H9 (cell line): Measurements from ENCODE around the gene JADE2. TPM values are rescaled to one million over a fixed set of nuclear protein-coding genes. Genes with fewer than 3 reads are reported as not detected.

Experiments
- DNase-seq: peaks from one replicate; pipeline ENCODE4 v3.0.0-alpha.2; 2017
- H2AFZ ChIP-seq: one replicate; pipeline ENCODE4 v1.6.1; 2013; ENCODE audit warnings: mild to moderate bottlenecking, low read length, control low read depth, moderate library complexity
- H2AK5ac ChIP-seq: 2 replicates; pipeline ENCODE4 v1.6.1; 2013; ENCODE audit warnings: low read length, control low read depth, mixed read lengths; ENCODE audit not compliant: insufficient read length
- H2BK120ac ChIP-seq: one replicate; pipeline ENCODE4 v1.6.1; 2013; ENCODE audit warnings: low read depth, mild to moderate bottlenecking, low read length, control low read depth, inconsistent platforms; ENCODE audit not compliant: poor library complexity, severe bottlenecking
- H2BK12ac ChIP-seq: 2 replicates; pipeline ENCODE4 v1.6.1; 2013; ENCODE audit warnings: low read length, control low read depth, mixed read lengths, low read depth; ENCODE audit not compliant: insufficient read length
- H2BK15ac ChIP-seq: 2 replicates; pipeline ENCODE4 v1.6.1; 2013; ENCODE audit warnings: low read depth, low read length, control low read depth
- H2BK20ac ChIP-seq: one replicate; pipeline ENCODE4 v1.6.1; 2013; ENCODE audit warnings: low read depth, mild to moderate bottlenecking, low read length, control low read depth, inconsistent platforms; ENCODE audit not compliant: poor library complexity, severe bottlenecking
- H2BK5ac ChIP-seq: 2 replicates; pipeline ENCODE4 v1.6.1; 2013; ENCODE audit warnings: low read length, control low read depth, mixed read lengths; ENCODE audit not compliant: insufficient read length
- H3K14ac ChIP-seq: 2 replicates; pipeline ENCODE4 v1.6.1; 2013; ENCODE audit warnings: low read length, control low read depth; ENCODE audit not compliant: insufficient read depth
- H3K18ac ChIP-seq: 2 replicates; pipeline ENCODE4 v1.6.1; 2013; ENCODE audit warnings: low read depth, mild to moderate bottlenecking, mixed read lengths, low read length, control low read depth; ENCODE audit not compliant: insufficient read length
- H3K23ac ChIP-seq: 2 replicates; pipeline ENCODE4 v1.6.1; 2013; ENCODE audit warnings: low read length, control low read depth, mixed read lengths, low read depth; ENCODE audit not compliant: insufficient read length
- H3K23me2 ChIP-seq: 2 replicates; pipeline ENCODE4 v1.6.1; 2013; ENCODE audit warnings: low read depth, mild to moderate bottlenecking, mixed read lengths, low read length, control low read depth; ENCODE audit not compliant: insufficient read length, poor library complexity, severe bottlenecking
- H3K27ac ChIP-seq: 2 replicates; pipeline ENCODE4 v1.5.1; 2013; ENCODE audit warnings: low read length, control low read depth, mixed read lengths, low read depth; ENCODE audit not compliant: insufficient read length
- H3K27me3 ChIP-seq: 2 replicates; pipeline ENCODE4 v1.6.1; 2013; ENCODE audit warnings: low read length, control low read depth, inconsistent platforms; ENCODE audit not compliant: insufficient read depth
- H3K4ac ChIP-seq: 2 replicates; pipeline ENCODE4 v1.6.1; 2013; ENCODE audit warnings: low read depth, mild to moderate bottlenecking, control low read depth, inconsistent platforms, low read length, moderate library complexity
- H3K4me1 ChIP-seq: 2 replicates; pipeline ENCODE4 v1.6.1; 2013; ENCODE audit warnings: low read length, control low read depth, inconsistent platforms; ENCODE audit not compliant: insufficient read depth
- H3K4me2 ChIP-seq: 2 replicates; pipeline ENCODE4 v1.6.1; 2013; ENCODE audit warnings: low read length, control low read depth, mixed read lengths; ENCODE audit not compliant: insufficient read length, insufficient read depth
- H3K56ac ChIP-seq: 2 replicates; pipeline ENCODE4 v1.6.1; 2013; ENCODE audit warnings: low read depth, mild to moderate bottlenecking, mixed read lengths, low read length, control low read depth; ENCODE audit not compliant: insufficient read length
- H3K79me1 ChIP-seq: 2 replicates; pipeline ENCODE4 v1.6.1; 2013; ENCODE audit warnings: low read depth, mild to moderate bottlenecking, moderate library complexity, low read length, control low read depth, inconsistent platforms; ENCODE audit not compliant: insufficient read depth, poor library complexity, severe bottlenecking
- H3K79me2 ChIP-seq: 2 replicates; pipeline ENCODE4 v1.6.1; 2013; ENCODE audit warnings: low read length, control low read depth, inconsistent platforms; ENCODE audit not compliant: insufficient read depth
- H3K9ac ChIP-seq: 2 replicates; pipeline ENCODE4 v1.6.1; 2013; ENCODE audit warnings: low read length, control low read depth, mixed read lengths; ENCODE audit not compliant: insufficient read length; ENCODE audit errors: extremely low read depth
- H3K9me3 ChIP-seq: one replicate; pipeline ENCODE4 v1.6.1; 2013; ENCODE audit warnings: low read depth, low read length, inconsistent platforms; ENCODE audit not compliant: control insufficient read depth
- H3T11ph ChIP-seq: one replicate; pipeline ENCODE4 v1.6.1; 2013; ENCODE audit warnings: mild to moderate bottlenecking, low read length, control low read depth, inconsistent platforms
- H4K20me1 ChIP-seq: one replicate; pipeline ENCODE4 v1.6.1; 2013; ENCODE audit not compliant: control insufficient read depth, insufficient read length, insufficient read depth
- H4K5ac ChIP-seq: 2 replicates; pipeline ENCODE4 v1.6.1; 2013; ENCODE audit warnings: low read depth, mild to moderate bottlenecking, mixed read lengths, low read length, control low read depth; ENCODE audit not compliant: insufficient read length
- H4K8ac ChIP-seq: replicated peaks from 2 replicates; pipeline ENCODE4 v1.6.1; 2013; ENCODE audit warnings: low read length, control low read depth, mixed read lengths, low read depth; ENCODE audit not compliant: insufficient read length
- H4K91ac ChIP-seq: 2 replicates; pipeline ENCODE4 v1.6.1; 2013; ENCODE audit warnings: low read depth, mild to moderate bottlenecking, moderate library complexity, mixed read lengths, low read length, control low read depth; ENCODE audit not compliant: insufficient read length
- H3K27ac Mint-ChIP-seq, 3 experiments: 2 replicates in 2 of 3; 3 replicates in 1 of 3; pipeline ENCODE4 v1.8.0; 2020 to 2021; ENCODE audit warnings: mixed read lengths in 3 of 3, mild to moderate bottlenecking in 1 of 3, moderate library complexity in 1 of 3
- H3K27me3 Mint-ChIP-seq: 2 replicates; pipeline ENCODE4 v1.8.0; 2021; ENCODE audit warnings: low read depth, mild to moderate bottlenecking, moderate library complexity, mixed read lengths
- H3K36me3 Mint-ChIP-seq, 3 experiments: 2 replicates in 2 of 3; 3 replicates in 1 of 3; pipeline ENCODE4 v1.8.0; 2020 to 2021; ENCODE audit warnings: low read depth in 3 of 3, mixed read lengths in 3 of 3; ENCODE audit not compliant: insufficient read depth in 1 of 3
- H3K4me1 Mint-ChIP-seq, 2 experiments: 2 replicates each; pipeline ENCODE4 v1.8.0; 2020; ENCODE audit warnings: mixed read lengths in 2 of 2
- H3K4me3 Mint-ChIP-seq, 2 experiments: 2 replicates in 1 of 2; 3 replicates in 1 of 2; pipeline ENCODE4 v1.8.0; 2020 to 2021; ENCODE audit warnings: mild to moderate bottlenecking in 2 of 2, mixed read lengths in 2 of 2, moderate library complexity in 1 of 2
- H3K9me3 Mint-ChIP-seq, 2 experiments: 2 replicates in 1 of 2; 3 replicates in 1 of 2; pipeline ENCODE4 v1.8.0; 2020; ENCODE audit warnings: mild to moderate bottlenecking in 2 of 2, mixed read lengths in 2 of 2, moderate library complexity in 1 of 2
- WGBS: extraction: QIAGEN DNeasy Blood & Tissue Kit; methylation state at CpG from one replicate; pipeline ENCODE4 v1.1.7; 2013; ENCODE audit warnings: missing lambda C conversion rate, low lambda C conversion rate, mixed read lengths; ENCODE audit not compliant: insufficient read length; ENCODE audit errors: extremely low coverage; 5-methylcytosine and 5-hydroxymethylcytosine counted together
- total RNA-seq: library from RNA; stranded (reverse); gene quantifications from 2 replicates; pipeline ENCODE4 v1.2.1, GENCODE V29; 2021
- TF ChIP-seq, protein P1 (sequence below): fragments of 200-600 bp; sonication (generic); conservative IDR thresholded peaks from 3 replicates; pipeline ENCODE4 v1.8.0; 2021; ENCODE audit warnings: antibody characterized with exemption, mild to moderate bottlenecking

JADE2 gene
- total RNA-seq, 1 experiment from 2014 or later, result 99.7 TPM

DNA sequence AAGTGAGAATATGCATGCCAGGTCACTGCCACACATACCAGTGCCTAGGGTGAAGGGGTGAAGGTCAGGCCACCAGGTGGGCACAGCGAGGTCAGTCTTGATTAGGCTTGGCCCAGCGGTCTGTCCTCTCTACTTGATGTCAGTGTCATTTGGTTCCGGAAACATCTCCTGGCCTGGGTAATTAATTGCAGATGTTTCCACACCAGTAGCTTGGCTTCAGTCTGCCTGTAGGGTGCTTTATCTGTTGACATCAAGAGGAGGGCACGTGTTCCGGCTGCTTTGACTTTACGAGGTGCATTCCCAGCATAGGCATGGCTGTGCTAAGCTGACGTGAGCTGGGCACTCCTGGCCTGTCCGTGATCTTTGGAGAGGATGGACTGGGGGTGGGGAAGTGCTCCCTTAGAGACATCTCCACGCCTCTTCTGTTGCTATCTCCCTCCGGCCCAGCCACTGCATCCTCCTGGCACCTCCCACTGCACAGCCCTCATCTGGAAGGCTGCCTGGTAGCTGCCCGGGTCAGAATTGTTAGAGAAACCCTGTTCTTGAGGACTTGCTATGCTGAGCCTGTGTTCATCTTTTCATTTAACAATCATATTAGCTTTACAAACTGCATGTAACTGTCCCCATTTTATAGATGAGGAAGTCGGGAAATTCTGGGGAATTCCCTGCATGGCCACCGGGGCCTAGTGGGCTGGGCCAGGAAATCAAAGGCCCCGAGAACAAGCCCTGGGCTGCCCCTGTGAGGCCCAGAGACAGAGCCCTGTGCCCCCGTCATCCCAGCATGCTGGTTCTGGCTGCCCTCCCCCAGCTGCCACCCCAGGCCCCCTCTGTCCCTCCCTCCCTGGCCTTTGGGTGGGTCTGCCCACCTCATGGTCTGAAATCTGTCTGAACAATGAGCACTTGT is 29.1 kb downstream of the JADE2 start:
- Histone ChIP-seq H3K14ac (no peak overlapping the region), H3K23me2 (no peaks in the 10 kb centered on the region), H4K5ac (no peak overlapping the region), H2BK20ac (no peak overlapping the region), H3K4me1 (no peaks in the 10 kb centered on the region; the same call in 1 of the 2 replicates), H3K9me3 (no peaks in the 10 kb centered on the region), H3K4me2 (no peak overlapping the region), H3K56ac (no peak overlapping the region), H4K20me1 (no peaks in the 10 kb centered on the region), H4K8ac (no peak overlapping the region), H3K9ac (no peak overlapping the region), H3K18ac (no peak overlapping the region), H2AFZ (no peak overlapping the region), H2BK5ac (no peak overlapping the region), H3K79me1 (no peaks in the 10 kb centered on the region), H2BK120ac (no peak overlapping the region), H4K91ac (no peak overlapping the region), H3K79me2 (peaks cover 1% of the 10 kb centered on the region; the same call in 1 of the 2 replicates), H3K4ac (no peak overlapping the region), H2AK5ac (no peak overlapping the region), H3K27me3 (no peaks in the 10 kb centered on the region), H2BK12ac (no peak overlapping the region), H3K23ac (no peak overlapping the region), H3T11ph (no peak overlapping the region), H3K27ac (no peak overlapping the region), H2BK15ac (no peak overlapping the region)
- Mint-ChIP-seq H3K27me3 (peaks cover 1% of the 10 kb centered on the region; the same call in 1 of the 2 replicates), H3K4me1 (peaks cover 27 to 30% of the 10 kb centered on the region in 2 experiments), H3K4me3 (no peak overlapping the region), H3K9me3 (no peaks in the 10 kb centered on the region), H3K27ac (peak overlapping the region; percentile 57 to 94 (median 59); a peak in 4 of 7 replicates), H3K36me3 (peaks cover 9 to 72% (median 40%) of the 10 kb centered on the region in 3 experiments)
- TF ChIP-seq, protein P1, sequence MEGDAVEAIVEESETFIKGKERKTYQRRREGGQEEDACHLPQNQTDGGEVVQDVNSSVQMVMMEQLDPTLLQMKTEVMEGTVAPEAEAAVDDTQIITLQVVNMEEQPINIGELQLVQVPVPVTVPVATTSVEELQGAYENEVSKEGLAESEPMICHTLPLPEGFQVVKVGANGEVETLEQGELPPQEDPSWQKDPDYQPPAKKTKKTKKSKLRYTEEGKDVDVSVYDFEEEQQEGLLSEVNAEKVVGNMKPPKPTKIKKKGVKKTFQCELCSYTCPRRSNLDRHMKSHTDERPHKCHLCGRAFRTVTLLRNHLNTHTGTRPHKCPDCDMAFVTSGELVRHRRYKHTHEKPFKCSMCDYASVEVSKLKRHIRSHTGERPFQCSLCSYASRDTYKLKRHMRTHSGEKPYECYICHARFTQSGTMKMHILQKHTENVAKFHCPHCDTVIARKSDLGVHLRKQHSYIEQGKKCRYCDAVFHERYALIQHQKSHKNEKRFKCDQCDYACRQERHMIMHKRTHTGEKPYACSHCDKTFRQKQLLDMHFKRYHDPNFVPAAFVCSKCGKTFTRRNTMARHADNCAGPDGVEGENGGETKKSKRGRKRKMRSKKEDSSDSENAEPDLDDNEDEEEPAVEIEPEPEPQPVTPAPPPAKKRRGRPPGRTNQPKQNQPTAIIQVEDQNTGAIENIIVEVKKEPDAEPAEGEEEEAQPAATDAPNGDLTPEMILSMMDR, result peak; percentile 41; the same call in 2 of the 3 replicates
- no peak for DNase-seq
- WGBS, result no CpG with 5 or more reads among the region's 15 CpGs
